NCI-H1436 (cell line): ENCODE data around the gene C10orf53.
"Not testable (repeated sequence)": the region's sequence is repeated elsewhere in the genome, so short reads cannot be mapped to it uniquely, and the experiment has no call there.

Source experiments
- DNase-seq: peaks from one replicate; lab custom pipeline; 2025; lab: John Stamatoyannopoulos, UW

C10orf53 gene

GRCh38 chr10:49652421-49653272, 26.8 kb upstream of the C10orf53 start:
- no peak for DNase-seq

GRCh38 chr10:49653273-49653929, 26.1 kb upstream of the C10orf53 start:
- DNase-seq: no peak

DNA sequence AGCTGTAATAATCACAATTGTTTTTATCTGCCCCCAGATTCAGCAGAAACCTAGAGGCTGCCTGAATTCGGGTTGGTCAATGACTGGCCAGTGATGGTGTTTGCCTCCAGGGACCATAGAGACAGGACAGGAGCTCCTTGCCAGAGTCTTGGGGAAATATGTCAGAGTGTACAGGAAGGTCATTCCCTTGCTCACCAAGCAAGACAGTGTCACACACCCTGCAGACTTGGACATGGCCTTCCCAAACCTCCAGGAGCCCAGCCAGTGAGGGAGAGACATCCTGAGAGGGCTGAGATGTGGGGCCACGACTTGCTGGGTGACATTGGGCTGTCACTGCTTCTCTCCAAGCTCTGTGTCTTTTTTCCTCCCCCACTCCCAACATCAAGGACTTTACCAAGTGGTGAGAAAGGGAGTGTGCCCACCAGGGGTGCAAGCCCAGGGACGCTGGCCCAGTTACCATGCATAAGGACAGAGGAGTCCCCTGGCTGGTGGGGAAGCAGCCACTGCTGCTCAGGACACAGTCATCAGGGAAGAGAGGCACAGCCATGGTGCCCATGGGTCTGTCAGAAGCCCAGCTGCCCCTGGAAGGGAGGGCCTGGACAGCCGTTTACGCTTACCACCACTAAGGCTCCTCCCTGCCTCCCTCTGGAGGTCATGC, 25.3 kb upstream of the C10orf53 start:
- DNase-seq: no peak

GRCh38 chr10:49655099-49655498, 24.4 kb upstream of the C10orf53 start:
- no peak for DNase-seq

- DNase-seq: no peak
These were observed 22.5 kb upstream of the C10orf53 start for GRCh38 chr10:49656845-49657493.

GRCh38 chr10:49657606-49658005, 21.8 kb upstream of the C10orf53 start:
- DNase-seq: no peak

DNA sequence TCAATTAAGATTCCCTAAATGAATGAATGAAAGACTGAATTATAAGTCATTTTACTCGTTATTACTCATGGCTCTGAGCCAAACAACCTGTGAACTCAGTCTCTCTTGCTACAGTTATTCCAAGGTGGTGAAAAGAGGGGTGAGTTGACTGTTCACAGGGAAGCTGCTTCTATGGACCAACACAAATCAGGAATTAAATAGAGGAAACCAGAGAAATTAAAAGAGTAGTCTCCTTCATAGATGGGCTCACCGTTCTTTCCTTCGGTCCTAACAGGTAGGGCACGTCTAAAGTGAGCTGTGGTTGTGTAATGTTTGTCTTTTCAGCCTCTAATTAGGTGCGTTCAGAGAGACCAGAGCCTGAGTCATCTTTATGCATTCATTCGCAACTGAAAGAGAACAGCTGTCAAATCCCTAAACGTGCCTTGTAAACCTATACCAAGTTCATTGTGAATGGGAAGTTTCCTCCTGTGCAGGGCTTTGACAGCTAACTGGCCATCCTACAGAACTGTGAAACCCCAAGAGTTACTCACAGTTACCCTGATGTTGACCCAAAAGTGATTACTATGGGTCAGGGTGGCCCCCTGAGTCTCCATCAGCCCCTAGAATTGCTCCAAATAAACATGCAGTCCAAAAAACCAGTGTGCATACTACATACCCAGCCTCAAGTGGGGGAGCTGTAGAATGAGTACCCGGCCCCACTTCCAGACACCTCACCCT, 18.2 kb upstream of the C10orf53 start:
- DNase-seq: no peak

DNA sequence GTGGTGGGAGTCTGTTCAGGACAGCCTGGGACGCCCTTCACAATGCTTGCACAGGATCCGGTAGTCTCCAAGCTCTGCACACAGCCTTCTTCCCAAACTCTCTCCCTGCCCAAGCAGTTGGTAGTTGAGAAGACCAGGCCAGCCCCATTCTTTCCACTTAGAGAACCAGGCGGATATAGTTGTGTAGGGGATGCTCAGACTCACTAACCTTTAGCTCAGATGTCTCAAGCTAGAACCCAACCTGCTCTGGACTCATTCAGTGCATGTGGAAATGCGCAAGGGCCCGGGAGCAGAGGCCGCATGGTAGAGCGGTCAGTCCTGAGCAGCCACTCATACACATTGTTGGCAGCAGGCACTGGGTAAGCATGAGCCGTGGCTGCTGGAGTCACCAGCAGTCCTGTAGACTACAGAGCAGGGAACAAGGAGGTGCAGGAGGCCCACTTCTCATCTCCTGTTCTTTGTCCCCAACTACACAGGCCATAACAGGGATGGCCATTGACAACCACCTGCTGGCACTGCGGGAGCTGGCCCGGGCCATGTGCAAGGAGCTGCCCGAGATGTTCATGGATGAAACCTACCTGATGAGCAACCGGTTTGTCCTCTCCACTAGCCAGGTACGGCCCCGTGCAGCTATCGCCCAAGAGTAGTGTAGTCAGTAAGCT, 17.2 kb upstream of the C10orf53 start:
- DNase-seq: no peak

DNA sequence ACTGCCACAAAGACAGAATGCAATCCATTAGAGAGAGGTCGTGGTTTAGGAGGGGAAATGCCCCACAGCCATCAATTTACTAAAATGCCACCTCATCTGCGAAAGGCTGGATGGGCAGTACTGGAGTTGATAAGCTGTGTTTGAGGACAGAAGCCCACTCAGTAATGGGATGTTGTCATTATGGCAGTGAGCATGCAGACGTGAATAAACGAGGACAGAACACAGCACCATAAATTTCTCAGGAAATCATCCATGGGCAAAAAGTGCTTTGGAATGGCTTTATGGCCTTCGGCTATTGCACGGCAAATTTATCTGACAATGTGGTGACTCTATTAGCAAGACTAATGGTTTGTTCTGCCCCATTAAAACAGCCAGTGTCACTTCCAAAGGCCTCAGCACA, 15.9 kb upstream of the C10orf53 start:
- no peak for DNase-seq

DNA sequence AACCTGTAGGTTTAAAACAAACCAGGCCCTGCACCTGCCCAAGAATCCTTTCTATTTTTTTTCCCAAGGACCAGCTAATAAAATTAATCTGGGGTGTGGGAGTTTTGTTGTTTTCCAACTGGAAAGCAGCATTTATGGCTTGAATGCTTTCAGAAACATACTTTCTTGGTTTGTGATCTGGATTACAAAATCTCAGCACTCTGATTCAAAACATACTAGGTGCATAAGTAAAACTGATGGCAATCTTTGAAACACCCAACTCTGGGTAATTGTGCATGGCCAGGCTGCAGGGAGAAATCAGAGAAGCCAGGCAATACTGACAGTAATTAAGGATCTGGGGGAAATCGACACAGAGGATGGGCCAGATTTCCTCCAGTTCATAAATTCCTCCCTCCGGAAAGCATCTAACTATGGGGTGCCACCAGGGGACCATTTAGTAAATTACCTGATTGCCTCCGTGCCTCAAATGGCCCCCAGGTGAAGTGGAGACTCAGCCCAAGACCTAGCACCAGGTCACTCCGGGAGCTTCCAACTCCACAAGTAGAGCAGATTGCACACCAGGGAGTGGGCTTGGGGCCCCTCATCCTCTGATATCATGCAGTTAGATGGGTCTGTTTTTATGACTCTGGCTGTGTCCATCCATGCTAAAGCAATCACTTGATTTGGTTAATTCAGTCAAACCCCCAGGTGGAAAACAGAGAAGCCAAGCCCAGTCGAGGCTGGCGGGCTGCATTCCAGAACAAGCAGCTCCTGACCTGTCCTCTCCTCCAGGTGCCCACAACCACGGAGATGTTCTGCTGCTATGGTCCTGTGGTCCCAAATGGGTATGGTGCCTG, 15.2 kb upstream of the C10orf53 start:
- DNase-seq: no peak

DNA sequence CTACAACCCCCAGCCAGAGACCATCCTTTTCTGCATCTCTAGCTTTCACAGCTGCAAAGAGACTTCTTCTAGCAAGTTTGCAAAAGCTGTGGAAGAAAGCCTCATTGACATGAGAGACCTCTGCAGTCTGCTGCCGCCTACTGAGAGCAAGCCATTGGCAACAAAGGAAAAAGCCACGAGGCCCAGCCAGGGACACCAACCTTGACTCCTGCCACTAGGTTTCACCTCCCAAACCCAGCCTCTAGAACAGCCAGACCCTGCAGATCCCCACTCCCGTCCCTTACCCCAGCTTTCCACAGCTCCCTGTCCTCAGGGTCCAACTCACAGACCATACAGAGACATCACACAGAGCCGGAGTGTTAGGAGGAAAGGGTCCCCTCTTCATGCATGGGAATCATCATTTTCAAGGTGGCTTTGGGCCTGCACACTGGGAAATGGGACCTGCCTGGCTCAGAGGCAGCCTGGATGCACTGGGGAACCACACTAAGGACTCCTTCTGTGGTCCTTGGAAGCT, 14.6 kb upstream of the C10orf53 start:
- no peak for DNase-seq

DNA sequence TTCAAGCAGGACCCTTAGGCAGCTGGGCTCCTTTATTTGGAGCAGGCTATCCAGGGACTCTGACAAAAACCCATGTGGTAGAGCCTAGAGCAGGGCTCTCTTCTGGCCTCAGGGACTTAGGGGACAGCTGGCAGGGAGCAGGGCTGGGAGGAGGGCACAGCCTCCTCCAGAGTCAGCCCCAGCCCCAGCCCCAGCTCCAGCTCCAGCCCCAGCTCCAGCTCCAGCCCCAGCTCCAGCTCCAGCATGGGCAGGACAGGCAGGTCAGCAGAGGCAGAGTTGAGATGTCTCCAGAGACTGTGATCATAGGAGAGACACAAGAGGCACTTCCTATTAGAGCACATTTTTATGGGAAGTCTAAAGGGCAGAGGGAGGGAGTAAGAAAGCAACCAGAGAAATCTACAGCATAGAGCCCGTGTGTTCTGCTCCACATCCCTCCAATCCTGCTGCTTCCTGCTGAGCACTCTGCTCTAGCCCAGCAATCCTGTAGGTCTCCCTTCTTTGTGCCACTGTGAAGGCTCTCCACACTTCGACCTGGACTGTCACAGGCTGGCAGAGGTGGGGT, 13.3 kb upstream of the C10orf53 start:
- no peak for DNase-seq

DNA sequence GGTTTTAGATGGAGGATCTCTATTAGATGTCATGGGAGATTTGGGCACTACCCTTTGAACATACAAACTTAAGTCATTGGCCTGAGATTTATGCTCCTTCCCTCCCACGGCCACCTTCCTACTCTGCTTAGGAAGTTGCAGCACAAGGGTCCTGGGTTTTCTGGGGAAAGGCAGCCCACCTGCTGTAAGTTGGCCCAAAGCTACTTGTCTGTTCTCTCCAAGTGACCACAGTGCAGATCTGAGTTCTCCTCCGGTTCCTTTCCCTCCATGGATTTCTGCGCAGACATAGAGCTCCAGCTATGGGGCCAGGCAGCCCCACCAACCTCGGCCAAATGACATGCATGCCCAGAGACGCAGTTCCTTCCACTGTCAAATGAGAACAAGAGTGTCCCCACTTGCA, 12.8 kb upstream of the C10orf53 start:
- DNase-seq: no peak

GRCh38 chr10:49667991-49668390, 11.5 kb upstream of the C10orf53 start:
- no peak for DNase-seq

GRCh38 chr10:49668684-49669083, 10.8 kb upstream of the C10orf53 start:
- no peak for DNase-seq

GRCh38 chr10:49678827-49679479, 498 bp upstream of the C10orf53 start:
- DNase-seq: no peak

GRCh38 chr10:49682449-49682848, 3.0 kb downstream of the C10orf53 start:
- DNase-seq: not testable (repeated sequence)

DNA sequence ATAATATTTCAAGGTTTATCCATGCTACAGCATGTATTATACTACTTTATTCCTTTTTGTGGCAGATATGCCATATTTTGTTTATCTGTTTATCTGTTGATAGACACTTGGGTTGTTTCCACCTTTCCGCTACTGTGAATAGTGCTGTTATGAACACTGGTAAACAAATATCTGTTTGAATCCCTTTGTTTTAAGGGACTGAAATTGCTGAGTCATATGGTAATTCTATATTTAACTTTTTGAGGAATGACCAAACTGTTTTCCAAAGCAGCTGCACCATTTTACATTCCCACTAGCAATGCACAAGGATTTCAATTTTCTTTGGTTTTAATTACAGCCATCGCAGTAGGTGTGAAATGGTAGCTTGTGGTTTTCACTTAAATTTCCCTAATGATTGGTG, 3.4 kb downstream of the C10orf53 start:
- no peak for DNase-seq

- DNase-seq: no peak
These were observed 7.2 kb downstream of the C10orf53 start for GRCh38 chr10:49686651-49687050.
